GM18519 (cell line): Measurements from ENCODE around the gene BTBD9.

Experiments used
- ATAC-seq: cut with Tn5 transposase; IDR thresholded peaks from one replicate; pipeline ENCODE4 v1.9.1; 2021; ENCODE audit warnings: mild to moderate bottlenecking, moderate library complexity; ENCODE audit not compliant: unreplicated experiment, low FRiP score

BTBD9 gene

GRCh38 chr6:38639498-38640215 lies at the start of gene BTBD9:
Gene BTBD9 (minus strand): TSS chr6:38639929.
- ATAC-seq, result peak; percentile 64

GRCh38 chr6:38688579-38689087 lies 48.9 kb upstream of the BTBD9 start:
- no peak for ATAC-seq

GRCh38 chr6:38687549-38687948 lies 47.8 kb upstream of the BTBD9 start:
- ATAC-seq, result no peak

- no peak for ATAC-seq
Observed at GRCh38 chr6:38687043-38687353, 47.3 kb upstream of the BTBD9 start.

GRCh38 chr6:38686270-38687042 lies 46.7 kb upstream of the BTBD9 start:
- ATAC-seq, result no peak

- no peak for ATAC-seq
Observed at GRCh38 chr6:38684904-38685303, 45.2 kb upstream of the BTBD9 start.

GRCh38 chr6:38684237-38684636 lies 44.5 kb upstream of the BTBD9 start:
- ATAC-seq, result no peak

- no peak for ATAC-seq
Observed at GRCh38 chr6:38681850-38682249, 42.1 kb upstream of the BTBD9 start.

GRCh38 chr6:38679668-38680067 lies 39.9 kb upstream of the BTBD9 start:
- no peak for ATAC-seq

- no peak for ATAC-seq
Observed at GRCh38 chr6:38678178-38678760, 38.5 kb upstream of the BTBD9 start.

- no peak for ATAC-seq
Observed at GRCh38 chr6:38676974-38677544, 37.3 kb upstream of the BTBD9 start.

GRCh38 chr6:38676236-38676973 lies 36.7 kb upstream of the BTBD9 start:
- ATAC-seq, result no peak

GRCh38 chr6:38673397-38674165 lies 33.9 kb upstream of the BTBD9 start:
- ATAC-seq, result no peak

- ATAC-seq, result peak; percentile 85
Observed at GRCh38 chr6:38671885-38672467, 32.2 kb upstream of the BTBD9 start.

- ATAC-seq, result no peak
Observed at GRCh38 chr6:38658418-38659167, 18.9 kb upstream of the BTBD9 start.

- ATAC-seq, result no peak
Observed at GRCh38 chr6:38656896-38657295, 17.2 kb upstream of the BTBD9 start.

- no peak for ATAC-seq
Observed at GRCh38 chr6:38654263-38654662, 14.5 kb upstream of the BTBD9 start.

- ATAC-seq, result no peak
Observed at GRCh38 chr6:38651121-38651784, 11.5 kb upstream of the BTBD9 start.
